ENCODE data around the gene DTNB. TPM values are rescaled to one million over a fixed set of nuclear protein-coding genes. Genes with fewer than 3 reads are reported as not detected.

Gene DTNB
- total and polyA plus RNA-seq, 2 of the 4 experiments (the other 2 are of a cell fraction): 3.8 to 5.3 TPM

DNA sequence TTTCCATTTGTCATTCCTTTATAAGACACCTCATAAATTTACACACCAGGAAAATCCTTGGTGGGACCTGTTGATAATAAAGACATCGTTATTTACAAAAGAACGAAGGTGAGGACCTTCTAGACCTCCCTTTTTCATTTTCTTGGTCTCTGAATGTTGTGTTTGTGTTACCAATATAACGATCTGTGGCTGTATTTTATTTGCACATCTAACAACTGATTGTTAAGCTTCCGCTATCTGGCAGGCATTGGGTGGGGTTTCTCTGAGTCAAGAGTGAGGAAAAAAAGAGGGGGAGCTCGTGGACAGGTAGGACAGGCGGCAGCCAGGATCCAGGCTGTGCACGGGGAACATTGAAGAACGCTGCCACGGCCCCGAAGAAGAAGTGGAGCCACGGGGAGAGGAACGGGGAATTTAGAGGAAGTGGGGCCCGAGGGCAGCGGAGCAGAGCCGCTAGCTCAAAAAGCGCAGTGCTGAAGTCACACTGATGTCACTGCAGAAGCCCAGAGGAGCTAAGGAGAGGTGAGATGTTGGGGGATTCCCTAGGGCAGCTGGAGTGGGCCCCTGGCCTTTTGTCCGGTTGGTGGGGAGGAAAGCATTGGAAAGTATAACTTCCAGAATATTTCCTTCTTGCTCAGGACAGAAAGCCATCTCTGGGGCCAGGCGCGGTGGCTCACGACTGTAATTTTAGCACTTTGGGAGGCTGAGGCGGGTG lies 310.8 kb downstream of the DTNB start (continued):
- TF ChIP-seq, protein P1, sequence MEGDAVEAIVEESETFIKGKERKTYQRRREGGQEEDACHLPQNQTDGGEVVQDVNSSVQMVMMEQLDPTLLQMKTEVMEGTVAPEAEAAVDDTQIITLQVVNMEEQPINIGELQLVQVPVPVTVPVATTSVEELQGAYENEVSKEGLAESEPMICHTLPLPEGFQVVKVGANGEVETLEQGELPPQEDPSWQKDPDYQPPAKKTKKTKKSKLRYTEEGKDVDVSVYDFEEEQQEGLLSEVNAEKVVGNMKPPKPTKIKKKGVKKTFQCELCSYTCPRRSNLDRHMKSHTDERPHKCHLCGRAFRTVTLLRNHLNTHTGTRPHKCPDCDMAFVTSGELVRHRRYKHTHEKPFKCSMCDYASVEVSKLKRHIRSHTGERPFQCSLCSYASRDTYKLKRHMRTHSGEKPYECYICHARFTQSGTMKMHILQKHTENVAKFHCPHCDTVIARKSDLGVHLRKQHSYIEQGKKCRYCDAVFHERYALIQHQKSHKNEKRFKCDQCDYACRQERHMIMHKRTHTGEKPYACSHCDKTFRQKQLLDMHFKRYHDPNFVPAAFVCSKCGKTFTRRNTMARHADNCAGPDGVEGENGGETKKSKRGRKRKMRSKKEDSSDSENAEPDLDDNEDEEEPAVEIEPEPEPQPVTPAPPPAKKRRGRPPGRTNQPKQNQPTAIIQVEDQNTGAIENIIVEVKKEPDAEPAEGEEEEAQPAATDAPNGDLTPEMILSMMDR (conservative IDR thresholded peaks at IDR 0.05; ENCODE audit: low read depth, low read length): no peak

DNA sequence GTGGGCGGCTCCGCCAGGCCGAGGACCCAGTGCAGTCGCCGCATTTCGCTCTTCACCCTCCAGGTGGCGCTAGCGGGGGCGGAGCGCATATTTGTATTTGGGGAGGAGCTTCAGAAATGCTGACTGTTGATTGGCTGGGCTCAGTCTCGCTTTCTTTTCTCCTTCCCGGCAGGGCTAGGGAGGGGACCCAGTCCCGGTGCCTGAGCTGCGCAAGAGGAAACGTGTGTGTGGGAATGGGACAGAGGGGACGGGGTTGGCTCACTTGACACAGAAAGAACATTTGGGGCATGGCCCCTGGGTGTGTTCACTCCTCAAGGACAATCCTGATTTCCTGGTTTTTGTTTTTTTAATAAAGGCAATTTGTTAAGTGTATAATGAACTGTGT lies 311.3 kb downstream of the DTNB start:
- Histone ChIP-seq H3K36me3 (ENCODE audit: control insufficient read depth, insufficient read depth, low read length) (no peaks in the 10 kb centered on the region), H3K27me3 (ENCODE audit: control insufficient read depth, insufficient read depth, low read length) (no peaks in the 10 kb centered on the region; the same call in 1 of the 2 replicates), H3K4me3 (ENCODE audit: insufficient read depth, low read depth, low read length) (peak overlapping the region; percentile 32), H3K4me1 (ENCODE audit: control insufficient read depth, insufficient read depth, low read length) (no peaks in the 10 kb centered on the region), H2AK5ac (ENCODE audit: low read depth, low read length) (no peak overlapping the region), H3K9me1 (ENCODE audit: insufficient read depth, low read length) (no peaks in the 10 kb centered on the region), H3K18ac (ENCODE audit: low read depth, low read length) (no peak overlapping the region), H3K27ac (ENCODE audit: insufficient read depth, low read length) (no peak overlapping the region), H4K91ac (ENCODE audit: insufficient read depth, low read depth, low read length) (peak overlapping the region; percentile 48; the same call in 1 of the 2 replicates), H4K8ac (ENCODE audit: low read depth in 2 of 2, low read length in 2 of 2) (peak overlapping the region; percentile 85 to 93), H2AK9ac (replicated peaks; ENCODE audit: low read depth, low read length, poor library complexity) (peak overlapping the region; percentile 83), H2BK120ac (ENCODE audit: low read depth, low read length) (no peak overlapping the region), H2BK15ac (ENCODE audit: low read depth, low read length) (peak overlapping the region; percentile 45; the same call in 1 of the 3 replicates), H2BK5ac (ENCODE audit: low read depth, low read length, poor library complexity, severe bottlenecking) (no peak overlapping the region), H4K5ac (ENCODE audit: low read depth, low read length) (peak overlapping the region; percentile 24), H4K20me1 (ENCODE audit: insufficient read depth, low read length) (no peaks in the 10 kb centered on the region), H3K14ac (replicated peaks; ENCODE audit: low read depth, low read length) (peak overlapping the region; percentile 82; the same call in 1 of the 2 replicates), H3K23ac (ENCODE audit: low read depth, low read length) (no peak overlapping the region), H2AFZ (replicated peaks; ENCODE audit: low read length, poor library complexity) (peak overlapping the region; percentile 91), H3K9ac (ENCODE audit: low read depth, low read length) (peak overlapping the region; percentile 46), H3K4ac (ENCODE audit: low read depth, low read length) (peak overlapping the region; percentile 71; the same call in 1 of the 2 replicates), H3K9me3 (ENCODE audit: control insufficient read depth, insufficient read depth, low read length) (no peaks in the 10 kb centered on the region), H3K56ac (ENCODE audit: extremely low read depth, insufficient read depth, low read length) (no peak overlapping the region), H3K4me2 (ENCODE audit: low read depth, low read length) (peak overlapping the region; percentile 67), H3K79me1 (ENCODE audit: low read depth in 1 of 2, low read length in 2 of 2) (no peaks in the 10 kb centered on the region), H2BK20ac (ENCODE audit: low read depth, low read length) (no peak overlapping the region)
- DNase-seq (peak; percentile 88), ATAC-seq (ENCODE audit: low read depth) (peak; percentile 99)
- in situ Hi-C loops (cut with MboI; ENCODE audit: low sequenced_read_pairs): no loop called here
- ChIA-PET CTCF (interaction anchor here (0.6 to 1.5 kb wide), 14 partner anchors 9 to 303 kb away, joined by 3 to 7 read pairs (median 4); no protein-coding TSS in a partner anchor), POLR2A (ENCODE audit: unreplicated experiment) (interaction anchor here (0.7 to 0.8 kb wide), 2 partner anchors 31 to 136 kb away, joined by 6 to 17 read pairs; no protein-coding TSS in a partner anchor)
- intact Hi-C loops (cut with micrococcal nuclease): loop anchor here (1.0 to 5.0 kb wide), 2 partner anchors 160 to 300 kb away; no protein-coding TSS in a partner anchor
- 0% methylated on average over 5 of the region's 16 CpGs; no CpG with 5 or more reads in 1 of the 2 experiments for WGBS, 2 experiments (ENCODE audit: extremely low coverage in 2 of 2, insufficient read length in 1 of 2)
- no TSS peak for BruUV-seq (replicated peaks)
- dilution Hi-C loops (cut with HindIII; ENCODE audit: low sequenced_read_pairs, unreplicated experiment): no loop called here
- TF ChIP-seq SMC3 (IDR thresholded peaks at IDR 0.05; ENCODE audit: low read depth, low read length) (peak; percentile 58), RAD21 (IDR thresholded peaks at IDR 0.05; ENCODE audit: low read length) (peak; percentile 48), MAZ (IDR thresholded peaks at IDR 0.05; ENCODE audit: borderline replicate concordance, low read depth, low read length) (peak; percentile 68; the same call in 1 of the 2 replicates), BHLHE40 (IDR thresholded peaks at IDR 0.05; ENCODE audit: low read depth, low read length) (no peak), NFE2L2 (IDR thresholded peaks at IDR 0.05; ENCODE audit: low read depth, low read length) (no peak; the same call in 1 of the 2 replicates)
- TF ChIP-seq, protein P2, sequence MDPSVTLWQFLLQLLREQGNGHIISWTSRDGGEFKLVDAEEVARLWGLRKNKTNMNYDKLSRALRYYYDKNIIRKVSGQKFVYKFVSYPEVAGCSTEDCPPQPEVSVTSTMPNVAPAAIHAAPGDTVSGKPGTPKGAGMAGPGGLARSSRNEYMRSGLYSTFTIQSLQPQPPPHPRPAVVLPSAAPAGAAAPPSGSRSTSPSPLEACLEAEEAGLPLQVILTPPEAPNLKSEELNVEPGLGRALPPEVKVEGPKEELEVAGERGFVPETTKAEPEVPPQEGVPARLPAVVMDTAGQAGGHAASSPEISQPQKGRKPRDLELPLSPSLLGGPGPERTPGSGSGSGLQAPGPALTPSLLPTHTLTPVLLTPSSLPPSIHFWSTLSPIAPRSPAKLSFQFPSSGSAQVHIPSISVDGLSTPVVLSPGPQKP (IDR thresholded peaks at IDR 0.05; ENCODE audit: borderline replicate concordance, low read depth, low read length): no peak
- TF ChIP-seq, protein P3, sequence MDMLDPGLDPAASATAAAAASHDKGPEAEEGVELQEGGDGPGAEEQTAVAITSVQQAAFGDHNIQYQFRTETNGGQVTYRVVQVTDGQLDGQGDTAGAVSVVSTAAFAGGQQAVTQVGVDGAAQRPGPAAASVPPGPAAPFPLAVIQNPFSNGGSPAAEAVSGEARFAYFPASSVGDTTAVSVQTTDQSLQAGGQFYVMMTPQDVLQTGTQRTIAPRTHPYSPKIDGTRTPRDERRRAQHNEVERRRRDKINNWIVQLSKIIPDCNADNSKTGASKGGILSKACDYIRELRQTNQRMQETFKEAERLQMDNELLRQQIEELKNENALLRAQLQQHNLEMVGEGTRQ (IDR thresholded peaks at IDR 0.05; ENCODE audit: low read depth, low read length): no peak
